Fibroblast of villous mesenchyme (primary cell): ENCODE results near the gene CCN6. TPM values are rescaled to one million over a fixed set of nuclear protein-coding genes. Genes with fewer than 3 reads are reported as not detected.
"Not testable (repeated sequence)": the region's sequence is repeated elsewhere in the genome, so short reads cannot be mapped to it uniquely, and the experiment has no call there.

Experiments
- DNase-seq: peaks from one replicate; pipeline ENCODE4 v3.0.0-alpha.2; 2010; ENCODE audit warnings: low read depth
- H3K4me3 ChIP-seq: 2 replicates; pipeline ENCODE4 v1.5.1; 2011; ENCODE audit warnings: low read depth, mild to moderate bottlenecking, low read length
- total RNA-seq: library from RNA; depleted of rRNA; stranded (reverse); fragments of >200 nt; gene quantifications from 2 replicates; pipeline ENCODE4 v1.2.3, GENCODE V29; 2012
- TF ChIP-seq, protein P1 (sequence below): IDR thresholded peaks from 2 replicates; pipeline ENCODE4 v1.5.1; 2012; ENCODE audit warnings: low read depth, mild to moderate bottlenecking, low read length; ENCODE audit not compliant: insufficient read depth

Gene CCN6
- total RNA-seq, 1 donor = not detected

DNA sequence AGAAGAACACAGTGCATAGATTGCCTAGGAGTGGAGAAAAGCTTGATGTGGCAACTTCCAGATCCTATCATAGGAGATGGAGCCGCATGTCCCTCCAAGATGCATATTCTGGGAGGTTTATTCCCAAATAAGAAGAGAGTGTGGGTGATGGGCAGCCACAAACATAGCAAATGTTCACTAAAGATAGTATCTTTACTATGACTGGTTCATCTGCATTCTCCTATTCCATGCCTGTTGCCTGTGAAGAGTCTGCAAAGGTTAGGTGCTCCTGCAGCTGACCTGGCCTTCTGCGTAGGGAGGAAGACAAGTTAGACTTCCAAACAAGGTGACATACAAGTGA, 14.5 kb upstream of the CCN6 start:
- H3K4me3 ChIP-seq = no peak overlapping the region
- TF ChIP-seq, protein P1, sequence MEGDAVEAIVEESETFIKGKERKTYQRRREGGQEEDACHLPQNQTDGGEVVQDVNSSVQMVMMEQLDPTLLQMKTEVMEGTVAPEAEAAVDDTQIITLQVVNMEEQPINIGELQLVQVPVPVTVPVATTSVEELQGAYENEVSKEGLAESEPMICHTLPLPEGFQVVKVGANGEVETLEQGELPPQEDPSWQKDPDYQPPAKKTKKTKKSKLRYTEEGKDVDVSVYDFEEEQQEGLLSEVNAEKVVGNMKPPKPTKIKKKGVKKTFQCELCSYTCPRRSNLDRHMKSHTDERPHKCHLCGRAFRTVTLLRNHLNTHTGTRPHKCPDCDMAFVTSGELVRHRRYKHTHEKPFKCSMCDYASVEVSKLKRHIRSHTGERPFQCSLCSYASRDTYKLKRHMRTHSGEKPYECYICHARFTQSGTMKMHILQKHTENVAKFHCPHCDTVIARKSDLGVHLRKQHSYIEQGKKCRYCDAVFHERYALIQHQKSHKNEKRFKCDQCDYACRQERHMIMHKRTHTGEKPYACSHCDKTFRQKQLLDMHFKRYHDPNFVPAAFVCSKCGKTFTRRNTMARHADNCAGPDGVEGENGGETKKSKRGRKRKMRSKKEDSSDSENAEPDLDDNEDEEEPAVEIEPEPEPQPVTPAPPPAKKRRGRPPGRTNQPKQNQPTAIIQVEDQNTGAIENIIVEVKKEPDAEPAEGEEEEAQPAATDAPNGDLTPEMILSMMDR = no peak

DNA sequence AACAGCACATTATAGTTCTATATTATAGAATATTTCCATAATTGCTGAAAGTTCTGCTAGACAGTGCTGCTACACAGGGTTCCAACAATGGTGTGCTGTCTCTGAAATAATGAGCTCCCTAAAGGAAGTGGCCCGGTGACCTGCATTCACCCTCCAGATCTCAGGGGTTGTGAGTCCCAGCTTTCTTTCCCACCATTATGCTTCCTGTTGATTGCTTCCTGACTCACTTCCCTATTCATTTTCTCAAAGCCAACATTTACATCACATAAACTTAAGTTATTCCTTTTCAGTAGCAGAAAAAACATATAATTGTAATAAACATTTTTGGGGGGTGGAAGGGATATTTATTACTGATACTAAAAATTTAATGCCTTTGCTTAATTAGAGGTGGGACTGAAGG, 12.9 kb upstream of the CCN6 start:
- no peak for DNase-seq
- TF ChIP-seq, protein P1 = no peak
- H3K4me3 ChIP-seq = no peak overlapping the region

More for the DNA sequence above, 14.5 kb upstream of the CCN6 start:
- no peak for DNase-seq

DNA sequence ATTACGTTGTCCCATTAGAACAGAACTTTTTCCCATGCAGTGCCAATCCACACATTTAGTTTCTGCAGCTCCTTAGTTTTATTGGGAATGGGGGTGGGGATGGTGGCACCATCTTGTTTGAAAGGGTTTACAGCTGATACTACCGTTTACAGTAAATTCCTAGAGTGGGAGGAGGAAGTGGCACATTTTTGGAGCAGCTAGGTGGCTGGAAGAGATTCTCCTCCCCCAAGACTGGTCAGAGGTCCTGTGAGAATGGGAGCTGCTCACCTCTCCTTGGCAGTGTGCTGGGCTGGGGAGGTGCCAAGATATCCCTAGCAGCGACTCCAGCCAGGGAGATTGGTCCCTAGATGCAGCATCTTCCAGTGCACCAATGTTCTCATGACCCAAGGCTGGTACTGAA, 12.4 kb upstream of the CCN6 start:
- TF ChIP-seq, protein P1 = no peak
- no peak for DNase-seq
- no peak overlapping the region for H3K4me3 ChIP-seq

DNA sequence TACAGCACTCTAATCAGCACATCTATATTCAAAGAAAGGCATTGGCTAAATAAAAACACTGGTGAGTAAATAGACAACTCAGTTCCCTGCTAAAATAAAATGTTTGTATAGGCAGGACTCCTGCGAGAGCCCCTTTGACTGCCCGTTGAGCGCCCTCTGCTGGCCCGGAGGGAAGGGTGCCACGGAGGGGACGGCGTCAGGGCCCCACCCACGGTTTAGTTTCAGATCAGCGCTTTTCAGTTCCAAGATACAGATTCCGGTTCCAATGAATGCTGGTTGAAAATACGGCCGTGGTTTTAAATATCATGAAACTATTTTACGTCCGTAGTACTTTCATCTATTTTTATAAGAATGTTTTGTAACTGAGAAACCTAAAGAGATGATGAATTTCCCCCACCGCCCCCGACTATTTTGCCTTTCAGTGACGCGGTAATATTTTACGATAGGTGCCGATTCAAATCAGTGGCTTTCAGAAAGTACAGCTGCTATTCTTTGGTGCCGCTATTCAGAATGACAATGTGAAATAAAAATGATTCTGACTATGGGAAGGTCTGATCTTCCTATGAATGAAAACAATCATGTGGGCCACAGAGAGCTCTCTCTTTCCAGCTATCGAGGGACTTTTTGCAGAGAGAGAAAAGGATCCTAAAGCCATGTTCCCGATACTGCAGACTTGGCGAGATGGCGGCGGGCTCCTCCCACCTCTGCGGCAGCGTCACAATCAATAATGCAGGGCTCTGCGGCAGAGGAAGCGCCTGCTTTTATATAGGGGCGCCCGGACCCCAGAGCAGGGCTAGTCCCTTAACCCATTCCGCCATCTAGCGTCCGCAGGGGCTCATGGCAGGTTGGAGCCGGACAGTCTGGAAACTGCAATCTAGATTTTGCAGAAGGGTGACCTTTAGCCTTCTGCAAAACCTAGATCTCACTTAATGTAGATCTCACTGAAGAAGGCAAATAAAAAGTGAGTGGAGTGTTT, 10.6 kb upstream of the CCN6 start:
- peak; percentile 94 for DNase-seq
- peak overlapping the region; percentile 79 for H3K4me3 ChIP-seq
- TF ChIP-seq, protein P1 = peak; percentile 95

DNA sequence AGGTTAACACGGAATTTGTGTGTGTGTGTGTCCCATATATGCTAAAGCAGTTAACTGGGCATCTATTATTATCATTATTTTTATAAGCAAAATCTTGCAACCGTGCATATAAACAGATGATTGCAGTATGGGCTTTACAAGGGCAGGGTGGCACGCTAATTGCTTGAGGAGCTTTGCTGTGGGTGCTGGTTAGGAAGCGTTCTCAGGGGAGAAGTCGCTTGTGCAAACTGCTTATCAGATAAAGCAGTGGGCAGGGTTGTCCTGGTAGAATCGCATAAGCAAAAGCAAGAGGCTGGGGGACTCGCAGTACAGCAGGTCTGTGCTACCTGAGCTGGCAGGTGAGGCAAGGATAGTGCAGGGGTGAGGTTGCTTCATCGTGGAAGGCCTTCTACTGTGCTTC, 9.7 kb upstream of the CCN6 start:
- TF ChIP-seq, protein P1 = no peak
- no peak overlapping the region for H3K4me3 ChIP-seq
- DNase-seq = no peak

DNA sequence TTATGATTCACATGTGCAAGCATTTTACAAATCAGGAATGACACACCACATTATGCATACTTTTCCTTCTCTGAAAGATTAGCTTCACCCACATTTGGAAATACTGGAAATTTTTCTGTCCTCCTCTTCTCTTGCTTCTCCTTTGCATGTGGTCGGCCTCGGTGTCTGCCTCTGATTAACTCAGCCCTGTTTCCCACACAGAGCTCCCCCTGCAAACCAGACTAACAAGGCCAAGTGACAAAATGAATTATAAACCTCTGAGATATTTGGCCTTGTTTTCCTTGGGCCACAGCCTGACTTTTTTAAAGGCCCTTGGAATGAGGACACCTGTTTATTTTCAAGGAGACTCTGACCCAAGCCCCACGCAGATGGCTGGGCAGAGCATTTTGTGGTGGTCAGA, 9.0 kb upstream of the CCN6 start:
- TF ChIP-seq, protein P1 = no peak
- H3K4me3 ChIP-seq = no peak overlapping the region
- DNase-seq = peak; percentile 82

DNA sequence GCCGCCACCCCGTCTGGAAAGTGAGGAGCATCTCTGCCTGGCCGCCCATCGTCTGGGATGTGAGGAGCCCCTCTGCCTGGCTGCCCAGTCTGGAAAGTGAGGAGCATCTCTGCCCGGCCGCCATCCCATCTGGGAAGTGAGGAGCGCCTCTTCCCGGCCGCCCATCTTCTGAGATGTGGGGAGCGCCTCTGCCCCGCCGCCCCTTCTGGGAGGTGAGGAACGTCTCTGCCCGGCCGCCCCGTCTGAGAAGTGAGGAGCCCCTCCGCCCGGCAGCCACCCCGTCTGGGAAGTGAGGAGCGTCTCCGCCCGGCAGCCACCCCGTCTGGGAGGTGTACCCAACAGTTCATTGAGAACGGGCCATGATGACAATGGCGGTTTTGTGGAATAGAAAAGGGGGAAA, 6.4 kb upstream of the CCN6 start:
- not testable (repeated sequence) for H3K4me3 ChIP-seq, DNase-seq
